Cardiac fibroblast (primary cell): ENCODE measurements around the gene FAM89A.
"Not testable (repeated sequence)": the region's sequence is repeated elsewhere in the genome, so short reads cannot be mapped to it uniquely, and the experiment has no call there.

Experiments
- DNase-seq, 2 donors: peaks; one replicate each; pipeline versions ENCODE4 v3.0.0 to v3.0.0-alpha.2; 2010; ENCODE audit warnings: low read depth in 2 of 2
- H3K4me3 ChIP-seq, 2 donors: replicated peaks in 1 of 2; 1 replicate in 1 of 2; 2 replicates in 1 of 2; pipeline ENCODE4 v1.5.1; 2011; ENCODE audit warnings: low read depth in 2 of 2, low read length in 2 of 2, mild to moderate bottlenecking in 2 of 2, moderate library complexity in 1 of 2
- CTCF ChIP-seq: IDR thresholded peaks from one replicate; pipeline ENCODE4 v1.5.1; 2011; ENCODE audit warnings: low read depth, mild to moderate bottlenecking, low read length, inconsistent platforms

The FAM89A gene

GRCh38 chr1:231050395-231050794, 10.3 kb upstream of the FAM89A start:
- DNase-seq = no peak
- no peak overlapping the region for H3K4me3 ChIP-seq
- TF ChIP-seq CTCF = no peak

GRCh38 chr1:231049121-231049979, 9.3 kb upstream of the FAM89A start:
- no peak for DNase-seq
- TF ChIP-seq CTCF = no peak
- H3K4me3 ChIP-seq = no peak overlapping the region

GRCh38 chr1:231048419-231048818, 8.4 kb upstream of the FAM89A start:
- H3K4me3 ChIP-seq = not testable (repeated sequence)

GRCh38 chr1:231047529-231047928, 7.5 kb upstream of the FAM89A start:
- DNase-seq, H3K4me3 ChIP-seq: not testable (repeated sequence)

More at GRCh38 chr1:231048419-231048818, 8.4 kb upstream of the FAM89A start:
- DNase-seq = not testable (repeated sequence)

- TF ChIP-seq CTCF = no peak
- H3K4me3 ChIP-seq = no peak overlapping the region
- no peak for DNase-seq
Measured at GRCh38 chr1:231046730-231047395, 6.8 kb upstream of the FAM89A start.

- not testable (repeated sequence) for DNase-seq, H3K4me3 ChIP-seq
Measured at GRCh38 chr1:231045921-231046729, 6.1 kb upstream of the FAM89A start.

- TF ChIP-seq CTCF = no peak
- no peak overlapping the region for H3K4me3 ChIP-seq
- DNase-seq = no peak
Measured at GRCh38 chr1:231045286-231045685, 5.2 kb upstream of the FAM89A start.

- no peak overlapping the region for H3K4me3 ChIP-seq
- TF ChIP-seq CTCF = no peak
- DNase-seq = no peak
Measured at GRCh38 chr1:231044588-231044987, 4.5 kb upstream of the FAM89A start.
